Bronchial epithelial cell (primary cell): ENCODE results near the gene ZNF473. TPM values are rescaled to one million over a fixed set of nuclear protein-coding genes. Genes with fewer than 3 reads are reported as not detected.
A peak's percentile ranks its signal among the peaks of the same experiment; 100 is the strongest.

Experiments
- DNase-seq: peaks from one replicate; pipeline ENCODE4 v3.0.0-alpha.2; 2010; ENCODE audit warnings: low read depth
- FAIRE-seq: peaks from 2 replicates; lab custom pipeline; 2011; peaks lifted over from hg19 to GRCh38; lab: Jason Lieb, UNC
- H3K27me3 ChIP-seq: 2 replicates; pipeline ENCODE4 v1.5.1; 2011; ENCODE audit warnings: low read length; ENCODE audit not compliant: control insufficient read depth, insufficient read depth
- H3K36me3 ChIP-seq: 2 replicates; pipeline ENCODE4 v1.5.1; 2011; ENCODE audit warnings: low read length; ENCODE audit not compliant: control insufficient read depth, insufficient read depth
- H3K4me3 ChIP-seq: 2 replicates; pipeline ENCODE4 v1.5.1; 2011; ENCODE audit warnings: mild to moderate bottlenecking, low read depth, low read length, control low read depth
- CTCF ChIP-seq: IDR thresholded peaks from 2 replicates; pipeline ENCODE4 v1.5.1; 2011; ENCODE audit warnings: mild to moderate bottlenecking, moderate library complexity, low read length, control low read depth, inconsistent platforms; ENCODE audit not compliant: insufficient read depth, severe bottlenecking
- total RNA-seq: library from RNA; depleted of rRNA; stranded (reverse); fragments of >200 nt; gene quantifications from 2 replicates; pipeline ENCODE4 v1.2.1, GENCODE V29; 2014

The ZNF473 gene
- total RNA-seq, 1 donor from 2014 or later = 13.7 TPM

- TF ChIP-seq CTCF = no peak
- no peaks in the 10 kb centered on the region for H3K27me3 ChIP-seq
- FAIRE-seq (no peak), DNase-seq (no peak)
- H3K4me3 ChIP-seq = peak overlapping the region; percentile 92
- peaks cover 2% of the 10 kb centered on the region for H3K36me3 ChIP-seq
Measured at GRCh38 chr19:50026550-50026906, 723 bp downstream of the ZNF473 start.

GRCh38 chr19:50030225-50030624 lies 4.4 kb downstream of the ZNF473 start:
- DNase-seq = no peak
- peaks cover 6% of the 10 kb centered on the region for H3K36me3 ChIP-seq
- no peak for TF ChIP-seq CTCF
- no peaks in the 10 kb centered on the region for H3K27me3 ChIP-seq
- no peak overlapping the region for H3K4me3 ChIP-seq
- no peak for FAIRE-seq

GRCh38 chr19:50030937-50031336 lies 5.1 kb downstream of the ZNF473 start:
- Histone ChIP-seq H3K4me3 (no peak overlapping the region), H3K36me3 (peaks cover 6% of the 10 kb centered on the region), H3K27me3 (no peaks in the 10 kb centered on the region)
- no peak for FAIRE-seq
- TF ChIP-seq CTCF = no peak
- DNase-seq = no peak

- no peak for TF ChIP-seq CTCF
- DNase-seq (peak; percentile 71), FAIRE-seq (no peak)
- no peak overlapping the region for H3K4me3 ChIP-seq
- no peaks in the 10 kb centered on the region for H3K27me3 ChIP-seq
- peaks cover 27% of the 10 kb centered on the region for H3K36me3 ChIP-seq
Measured at GRCh38 chr19:50036908-50037307, 11.1 kb downstream of the ZNF473 start.

GRCh38 chr19:50039968-50040367 lies 14.2 kb downstream of the ZNF473 start:
- DNase-seq (peak; percentile 4), FAIRE-seq (no peak)
- H3K27me3 ChIP-seq = no peaks in the 10 kb centered on the region
- no peak for TF ChIP-seq CTCF
- H3K4me3 ChIP-seq = no peak overlapping the region
- peaks cover 40% of the 10 kb centered on the region for H3K36me3 ChIP-seq

- TF ChIP-seq CTCF = no peak
- FAIRE-seq = no peak
- no peak for DNase-seq
Measured at GRCh38 chr19:50040967-50041366, 15.2 kb downstream of the ZNF473 start.

More at GRCh38 chr19:50040967-50041366, 15.2 kb downstream of the ZNF473 start:
- peaks cover 44% of the 10 kb centered on the region for H3K36me3 ChIP-seq
- no peaks in the 10 kb centered on the region for H3K27me3 ChIP-seq
- no peak overlapping the region for H3K4me3 ChIP-seq
